Prostate gland (tissue), 2 donors: ENCODE results near the gene DHX34. TPM values are rescaled to one million over a fixed set of nuclear protein-coding genes. Genes with fewer than 3 reads are reported as not detected.

Experiments
- DNase-seq: peaks from one replicate; pipeline ENCODE4 v3.0.0-alpha.2; 2019; ENCODE audit warnings: low spot score
- H3K27ac ChIP-seq, 2 donors: fragments of 200-600 bp; sonication (generic); 2 replicates each; pipeline ENCODE4 v1.5.1; 2017 to 2019
- H3K27me3 ChIP-seq: fragments of 200-600 bp; sonication (generic); replicated peaks from 2 replicates; pipeline ENCODE4 v1.5.1; 2019; ENCODE audit not compliant: insufficient read depth
- H3K36me3 ChIP-seq, 2 donors: fragments of 200-600 bp; sonication (generic); 1 replicate in 1 of 2; 2 replicates in 1 of 2; pipeline versions ENCODE4 v1.5.1 to v1.8.1; 2017 to 2019
- H3K4me1 ChIP-seq: fragments of 200-600 bp; sonication (generic); replicated peaks from 2 replicates; pipeline ENCODE4 v1.5.1; 2019
- H3K4me3 ChIP-seq, 2 donors: fragments of 200-600 bp; sonication (generic); 2 replicates each; pipeline ENCODE4 v1.5.1; 2017 to 2019
- H3K9me3 ChIP-seq: fragments of 200-600 bp; sonication (generic); 2 replicates; pipeline ENCODE4 v1.5.1; 2017
- POLR2A ChIP-seq: fragments of 450-650 bp; IDR thresholded peaks from one replicate; pipeline ENCODE4 v1.6.1; 2016; ENCODE audit warnings: antibody characterized with exemption, mild to moderate bottlenecking
- POLR2AphosphoS5 ChIP-seq: sonication (generic); formaldehyde crosslinking; IDR thresholded peaks from one replicate; pipeline ENCODE4 v1.6.1; 2017; ENCODE audit warnings: antibody characterized with exemption
- WGBS: methylation state at CpG from one replicate; pipeline ENCODE4 v1.1.5; 2018; 5-methylcytosine and 5-hydroxymethylcytosine counted together
- intact Hi-C: fragments of 100-400 bp; cut with DNase I; formaldehyde crosslinking; loops from one replicate; pipeline ENCODE4 v1.14.2; 2022
- total RNA-seq, 2 donors: library from RNA; depleted of rRNA; stranded (reverse); fragments of >200 nt; gene quantifications; one replicate each; pipeline ENCODE4 v1.1.0, GENCODE V29; 2016
- TF ChIP-seq, protein P1 (sequence below), 4 experiments: fragments of 200-600 bp in 2 of 4; fragments of 450-650 bp in 2 of 4; sonication (generic) in 2 of 4; IDR thresholded peaks; 1 replicate in 3 of 4; 2 replicates in 1 of 4; pipeline ENCODE4 v1.5.1; 2016 to 2019; ENCODE audit warnings: antibody characterized with exemption in 4 of 4, mild to moderate bottlenecking in 2 of 4, moderate library complexity in 2 of 4

Gene DHX34
- total RNA-seq, 2 donors from 2014 or later, result 15.5 to 41.8 TPM

DNA sequence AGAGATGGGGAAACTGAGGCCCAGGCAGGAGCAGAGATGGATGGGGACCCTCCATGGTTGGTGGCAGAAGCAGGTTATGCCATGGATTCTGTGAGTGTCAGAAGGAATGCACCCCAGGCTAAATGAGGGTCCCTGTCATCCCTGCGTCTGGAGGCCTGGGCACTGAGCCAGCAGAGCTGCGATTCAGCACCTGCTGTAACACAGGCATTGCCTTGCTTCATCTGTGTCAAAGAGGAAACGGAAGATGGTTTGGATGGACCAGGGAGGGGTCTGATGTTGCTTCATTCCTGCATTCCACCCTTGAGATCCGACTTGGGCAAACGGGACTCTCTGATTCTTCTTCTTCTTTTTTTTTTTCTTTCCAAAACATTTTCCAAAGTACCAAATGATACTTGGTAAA is 38.3 kb upstream of the DHX34 start:
- no peaks in the 10 kb centered on the region for H3K36me3 ChIP-seq
- 18% methylated on average over 5 of the region's 5 CpGs for WGBS
- intact Hi-C loops, result no loop called here
- H3K9me3 ChIP-seq, result no peaks in the 10 kb centered on the region
- TF ChIP-seq POLR2AphosphoS5, result no peak
- no peak for DNase-seq
- no peak overlapping the region for H3K27ac ChIP-seq
- no peaks in the 10 kb centered on the region for H3K4me1 ChIP-seq
- no peaks in the 10 kb centered on the region for H3K27me3 ChIP-seq
- no peak overlapping the region for H3K4me3 ChIP-seq

DNA sequence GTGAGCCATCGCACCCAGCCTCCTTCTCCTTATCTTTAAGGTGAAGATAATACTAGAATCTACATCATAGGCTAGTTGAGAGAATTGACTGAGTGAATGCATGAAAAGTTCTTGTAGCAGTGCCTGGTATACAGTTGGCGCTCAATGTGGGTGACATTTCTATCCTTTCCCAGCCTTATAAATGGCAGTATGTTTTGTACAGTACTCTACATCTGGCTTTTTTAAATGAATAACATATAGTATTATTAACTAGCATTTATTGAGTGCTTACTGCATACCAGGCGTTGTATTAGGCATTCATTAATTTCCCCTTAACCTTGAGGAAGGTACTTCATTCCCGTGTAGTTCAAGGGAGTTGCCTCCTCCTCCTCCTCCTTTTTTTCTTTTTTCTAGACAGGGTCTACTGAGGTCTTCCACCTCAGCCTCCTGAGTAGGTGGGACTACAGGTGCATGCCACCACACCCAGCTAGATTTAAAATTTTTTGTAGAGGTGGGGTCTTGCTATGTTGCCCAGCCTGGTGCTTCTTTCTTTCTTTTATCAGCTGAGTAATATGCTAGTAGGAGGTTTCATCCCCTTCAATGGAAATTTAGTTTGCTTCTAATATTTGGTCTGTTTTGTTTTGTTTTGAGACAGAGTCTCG is 36.6 kb upstream of the DHX34 start:
- intact Hi-C loops, result no loop called here
- H3K9me3 ChIP-seq, result no peaks in the 10 kb centered on the region
- H3K27me3 ChIP-seq, result no peaks in the 10 kb centered on the region
- WGBS, result 88% methylated on average over 5 of the region's 5 CpGs
- DNase-seq, result no peak
- H3K4me3 ChIP-seq, result no peak overlapping the region
- H3K4me1 ChIP-seq, result no peaks in the 10 kb centered on the region
- TF ChIP-seq POLR2A (no peak), POLR2AphosphoS5 (no peak)
- TF ChIP-seq, protein P1, sequence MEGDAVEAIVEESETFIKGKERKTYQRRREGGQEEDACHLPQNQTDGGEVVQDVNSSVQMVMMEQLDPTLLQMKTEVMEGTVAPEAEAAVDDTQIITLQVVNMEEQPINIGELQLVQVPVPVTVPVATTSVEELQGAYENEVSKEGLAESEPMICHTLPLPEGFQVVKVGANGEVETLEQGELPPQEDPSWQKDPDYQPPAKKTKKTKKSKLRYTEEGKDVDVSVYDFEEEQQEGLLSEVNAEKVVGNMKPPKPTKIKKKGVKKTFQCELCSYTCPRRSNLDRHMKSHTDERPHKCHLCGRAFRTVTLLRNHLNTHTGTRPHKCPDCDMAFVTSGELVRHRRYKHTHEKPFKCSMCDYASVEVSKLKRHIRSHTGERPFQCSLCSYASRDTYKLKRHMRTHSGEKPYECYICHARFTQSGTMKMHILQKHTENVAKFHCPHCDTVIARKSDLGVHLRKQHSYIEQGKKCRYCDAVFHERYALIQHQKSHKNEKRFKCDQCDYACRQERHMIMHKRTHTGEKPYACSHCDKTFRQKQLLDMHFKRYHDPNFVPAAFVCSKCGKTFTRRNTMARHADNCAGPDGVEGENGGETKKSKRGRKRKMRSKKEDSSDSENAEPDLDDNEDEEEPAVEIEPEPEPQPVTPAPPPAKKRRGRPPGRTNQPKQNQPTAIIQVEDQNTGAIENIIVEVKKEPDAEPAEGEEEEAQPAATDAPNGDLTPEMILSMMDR (IDR thresholded peaks at IDR 0.05), result no peak
- no peak overlapping the region for H3K27ac ChIP-seq
- H3K36me3 ChIP-seq, result no peaks in the 10 kb centered on the region

DNA sequence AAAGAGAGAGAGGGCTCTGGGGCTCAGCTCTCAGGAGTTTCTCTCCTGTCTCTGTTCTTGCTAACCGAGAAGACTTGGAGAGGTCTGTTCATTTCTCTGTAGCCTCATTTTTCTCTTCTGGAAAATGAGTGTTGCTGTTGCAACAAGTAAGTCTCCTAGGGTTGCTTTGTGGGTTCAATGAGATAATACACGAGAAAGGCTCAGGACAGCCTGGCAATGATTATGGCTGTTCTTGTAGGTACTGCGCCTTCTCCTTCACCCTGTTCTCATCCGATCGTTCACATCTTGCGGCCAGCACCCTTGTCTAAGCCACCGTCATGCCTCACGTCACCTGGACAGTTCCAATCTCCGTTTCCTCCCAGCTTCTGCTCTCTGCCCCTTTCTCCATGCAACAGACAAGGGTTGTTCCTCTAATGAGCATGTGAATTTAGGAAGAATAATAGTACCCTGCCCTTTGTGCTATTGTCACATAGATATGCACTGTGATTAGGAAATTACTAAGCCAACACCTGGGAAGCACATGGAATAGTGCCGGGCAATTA is 35.3 kb upstream of the DHX34 start:
- Histone ChIP-seq H3K36me3 (no peaks in the 10 kb centered on the region), H3K4me1 (no peaks in the 10 kb centered on the region), H3K27ac (no peak overlapping the region), H3K4me3 (no peak overlapping the region), H3K27me3 (no peaks in the 10 kb centered on the region), H3K9me3 (no peaks in the 10 kb centered on the region)
- WGBS, result 84% methylated on average over 10 of the region's 10 CpGs
- TF ChIP-seq POLR2AphosphoS5 (no peak), POLR2A (no peak)
- TF ChIP-seq, protein P1 (IDR thresholded peaks at IDR 0.05), result no peak
- intact Hi-C loops, result no loop called here
- DNase-seq, result no peak

DNA sequence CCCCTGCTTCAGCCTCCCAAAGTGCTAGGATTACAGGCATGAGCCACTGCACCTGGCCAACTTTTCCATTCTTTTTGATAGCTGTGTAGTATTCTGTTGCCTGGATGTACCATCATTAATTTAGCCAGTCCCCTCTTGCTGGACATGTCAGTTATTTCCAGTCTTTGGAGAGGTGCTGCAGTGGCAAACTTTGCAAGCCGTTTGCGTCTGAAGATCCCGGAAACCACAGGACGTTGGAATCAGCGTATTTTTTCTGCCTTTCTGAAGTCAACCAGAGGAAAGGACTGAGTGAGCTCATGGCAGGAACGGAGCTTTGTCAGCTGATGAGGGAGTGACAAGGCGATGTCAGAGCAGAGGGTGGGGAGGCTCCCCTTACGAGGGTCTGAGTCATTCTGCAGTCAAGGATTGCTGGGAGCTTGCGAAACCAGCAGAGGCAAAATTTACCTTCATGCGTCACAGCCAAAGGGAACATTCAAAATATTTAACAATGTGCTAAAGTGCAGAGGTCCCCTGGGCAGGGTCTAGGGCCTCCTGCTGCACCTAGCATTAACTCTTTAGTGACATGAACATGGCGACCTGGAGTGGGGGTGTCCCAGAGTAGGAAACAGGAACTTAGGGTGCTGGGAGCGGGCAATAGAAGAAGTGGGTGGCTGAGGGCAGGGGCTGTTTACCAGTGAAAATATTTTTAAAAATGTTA is 33.8 kb upstream of the DHX34 start:
- no peaks in the 10 kb centered on the region for H3K36me3 ChIP-seq
- no peaks in the 10 kb centered on the region for H3K9me3 ChIP-seq
- no peaks in the 10 kb centered on the region for H3K27me3 ChIP-seq
- 39% methylated on average over 12 of the region's 12 CpGs for WGBS
- TF ChIP-seq POLR2A (no peak), POLR2AphosphoS5 (no peak)
- TF ChIP-seq, protein P1 (IDR thresholded peaks at IDR 0.05), result no peak
- DNase-seq, result no peak
- intact Hi-C loops, result no loop called here
- no peaks in the 10 kb centered on the region for H3K4me1 ChIP-seq
- no peak overlapping the region for H3K4me3 ChIP-seq
- H3K27ac ChIP-seq, result no peak overlapping the region

DNA sequence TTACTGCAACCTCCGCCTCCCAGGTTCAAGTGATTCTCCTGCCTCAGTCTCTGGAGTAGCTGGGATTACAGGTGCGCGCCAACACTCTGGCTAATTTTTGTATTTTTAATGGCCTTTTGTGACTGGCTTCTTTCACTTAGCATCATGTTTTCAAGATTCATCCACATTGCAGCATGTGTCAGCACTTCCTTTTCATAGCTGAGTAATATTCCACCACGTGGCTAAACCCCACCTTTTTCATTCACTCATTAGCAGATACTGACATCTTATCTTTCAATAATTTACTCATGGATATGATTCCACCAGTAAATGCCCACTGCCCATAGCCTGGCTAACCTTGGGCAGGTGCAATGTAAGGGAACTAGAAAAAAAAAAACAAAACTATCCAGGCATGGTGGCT is 32.6 kb upstream of the DHX34 start:
- Histone ChIP-seq H3K27me3 (no peaks in the 10 kb centered on the region), H3K27ac (no peak overlapping the region), H3K9me3 (no peaks in the 10 kb centered on the region), H3K36me3 (no peaks in the 10 kb centered on the region), H3K4me1 (no peaks in the 10 kb centered on the region), H3K4me3 (no peak overlapping the region)
- DNase-seq, result no peak
- WGBS, result 93% methylated on average over 4 of the region's 4 CpGs
- intact Hi-C loops, result no loop called here
- no peak for TF ChIP-seq POLR2A
- TF ChIP-seq, protein P1 (IDR thresholded peaks at IDR 0.05), result no peak
- no peak for TF ChIP-seq POLR2AphosphoS5
